PC-9 (cell line): ENCODE measurements around the gene WNK2. TPM values are rescaled to one million over a fixed set of nuclear protein-coding genes. Genes with fewer than 3 reads are reported as not detected.

Experiments
- BruUV-seq: library from RNA; stranded (reverse); fragments of 400-500 nt; replicated peaks from 2 replicates; lab custom pipeline; 2021; lab: Mats Ljungman, UMichigan
- CTCF ChIA-PET: fragments of 300-600 bp; sonication (Branson Sonifier 250); formaldehyde crosslinking; loops from one replicate; lab custom pipeline; 2022; ENCODE audit warnings: antibody characterized with exemption; lab: Charles Lee
- POLR2A ChIA-PET: fragments of 300-600 bp; sonication (Branson Sonifier 250); formaldehyde crosslinking; loops from one replicate; lab custom pipeline; 2022; ENCODE audit warnings: antibody characterized with exemption; ENCODE audit not compliant: unreplicated experiment; lab: Charles Lee
- DNase-seq, 2 experiments: peaks; one replicate each; pipeline versions ENCODE4 v3.0.0 to v3.0.0-alpha.2; 2015 to 2022; ENCODE audit warnings: mixed read lengths in 1 of 2
- H2AFZ ChIP-seq: fragments of 200-600 bp; sonication (generic); 2 replicates; pipeline ENCODE4 v1.8.1; 2017; ENCODE audit warnings: antibody characterized with exemption
- H3F3A ChIP-seq: fragments of 200-600 bp; sonication (generic); 2 replicates; pipeline ENCODE4 v1.8.1; 2017; ENCODE audit warnings: antibody characterized with exemption, mild to moderate bottlenecking, low read depth; ENCODE audit not compliant: insufficient read depth
- H3K27ac ChIP-seq: fragments of 200-600 bp; sonication (generic); 2 replicates; pipeline ENCODE4 v1.6.1; 2016; ENCODE audit warnings: mixed run types
- H3K27me3 ChIP-seq: fragments of 200-600 bp; sonication (generic); 2 replicates; pipeline ENCODE4 v1.6.1; 2016; ENCODE audit warnings: low read depth, mixed run types; ENCODE audit not compliant: insufficient read depth
- H3K36me3 ChIP-seq: fragments of 200-600 bp; sonication (generic); 2 replicates; pipeline ENCODE4 v1.6.1; 2016; ENCODE audit warnings: low read depth, mixed run types
- H3K4me1 ChIP-seq: fragments of 200-600 bp; sonication (generic); replicated peaks from 2 replicates; pipeline ENCODE4 v1.6.1; 2016; ENCODE audit warnings: mixed run types; ENCODE audit not compliant: insufficient read depth
- H3K4me2 ChIP-seq: fragments of 200-600 bp; sonication (generic); 2 replicates; pipeline ENCODE4 v1.6.1; 2017; ENCODE audit warnings: mixed run types
- H3K4me3 ChIP-seq: fragments of 200-600 bp; sonication (generic); 2 replicates; pipeline ENCODE4 v1.6.1; 2016; ENCODE audit warnings: mixed run types
- H3K79me2 ChIP-seq: fragments of 200-600 bp; sonication (generic); 2 replicates; pipeline ENCODE4 v1.6.1; 2017; ENCODE audit warnings: low read depth, mixed run types
- H3K9me2 ChIP-seq: fragments of 200-600 bp; sonication (generic); 2 replicates; pipeline ENCODE4 v1.8.1; 2017; ENCODE audit warnings: mild to moderate bottlenecking; ENCODE audit not compliant: insufficient read depth
- H3K9me3 ChIP-seq: fragments of 200-600 bp; sonication (generic); 2 replicates; pipeline ENCODE4 v1.8.1; 2016; ENCODE audit warnings: low read depth; ENCODE audit not compliant: insufficient read depth
- H4K20me1 ChIP-seq: fragments of 200-600 bp; sonication (generic); 2 replicates; pipeline ENCODE4 v1.8.1; 2017; ENCODE audit not compliant: insufficient read depth
- EZH2 ChIP-seq: fragments of 200-600 bp; sonication (generic); IDR thresholded peaks from 2 replicates; pipeline ENCODE4 v1.8.0; 2017; ENCODE audit warnings: antibody characterized with exemption, low read depth
- intact Hi-C: fragments of 100-400 bp; cut with micrococcal nuclease; formaldehyde crosslinking; loops from one replicate; pipeline ENCODE4 v1.10.0; 2022; ENCODE audit not compliant: unreplicated experiment
- total RNA-seq: library from RNA; stranded (reverse); gene quantifications from 2 replicates; pipeline ENCODE4 v1.2.3, GENCODE V29; 2021
- TF ChIP-seq, protein P1 (sequence below): fragments of 200-600 bp; sonication (generic); conservative IDR thresholded peaks from 2 replicates; pipeline ENCODE4 v1.6.1; 2017; ENCODE audit warnings: mixed run types, antibody characterized with exemption, mild to moderate bottlenecking, moderate library complexity

WNK2 gene
- total RNA-seq, 1 experiment from 2014 or later, result 44.6 TPM

DNA sequence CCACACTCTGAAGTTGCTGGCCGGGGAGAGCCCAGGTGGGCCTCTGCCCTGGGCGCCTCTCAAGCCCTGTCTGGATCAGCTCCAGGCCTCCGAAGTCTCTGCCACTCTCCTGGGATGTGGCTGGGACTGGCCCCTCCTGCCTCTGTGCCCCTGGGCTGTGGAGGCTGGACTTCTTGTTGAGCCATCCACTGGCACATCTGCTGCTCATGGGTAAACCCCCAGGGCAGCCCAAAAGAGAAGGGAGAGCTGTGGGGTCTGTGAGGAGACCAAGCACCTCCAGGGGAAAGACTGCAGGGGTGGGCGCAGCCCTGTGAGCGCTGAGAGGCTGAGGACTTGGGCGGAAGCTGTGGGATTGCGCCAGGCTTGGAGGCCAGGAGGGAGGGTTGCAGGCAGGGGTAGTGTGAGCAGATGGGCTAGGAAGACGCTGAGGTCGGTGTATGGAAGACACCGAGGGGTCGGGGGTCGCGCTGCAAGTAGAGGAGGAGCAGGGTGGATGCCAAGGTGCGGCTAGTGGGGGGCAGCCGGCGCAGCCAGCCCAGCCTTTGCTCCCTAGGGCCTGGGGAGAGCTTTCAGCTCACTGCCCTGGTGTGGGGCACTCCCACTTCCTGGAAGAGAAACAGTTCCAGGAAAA is 118.1 kb downstream of the WNK2 start:
- Histone ChIP-seq H3K4me2 (no peak overlapping the region), H3K79me2 (no peaks in the 10 kb centered on the region), H3K36me3 (no peaks in the 10 kb centered on the region), H3K4me3 (no peak overlapping the region), H2AFZ (no peak overlapping the region), H3K9me2 (no peaks in the 10 kb centered on the region), H3K27ac (no peak overlapping the region), H3K9me3 (no peaks in the 10 kb centered on the region), H3K4me1 (no peaks in the 10 kb centered on the region), H3K27me3 (no peaks in the 10 kb centered on the region), H3F3A (no peaks in the 10 kb centered on the region), H4K20me1 (no peaks in the 10 kb centered on the region)
- TF ChIP-seq, protein P1, sequence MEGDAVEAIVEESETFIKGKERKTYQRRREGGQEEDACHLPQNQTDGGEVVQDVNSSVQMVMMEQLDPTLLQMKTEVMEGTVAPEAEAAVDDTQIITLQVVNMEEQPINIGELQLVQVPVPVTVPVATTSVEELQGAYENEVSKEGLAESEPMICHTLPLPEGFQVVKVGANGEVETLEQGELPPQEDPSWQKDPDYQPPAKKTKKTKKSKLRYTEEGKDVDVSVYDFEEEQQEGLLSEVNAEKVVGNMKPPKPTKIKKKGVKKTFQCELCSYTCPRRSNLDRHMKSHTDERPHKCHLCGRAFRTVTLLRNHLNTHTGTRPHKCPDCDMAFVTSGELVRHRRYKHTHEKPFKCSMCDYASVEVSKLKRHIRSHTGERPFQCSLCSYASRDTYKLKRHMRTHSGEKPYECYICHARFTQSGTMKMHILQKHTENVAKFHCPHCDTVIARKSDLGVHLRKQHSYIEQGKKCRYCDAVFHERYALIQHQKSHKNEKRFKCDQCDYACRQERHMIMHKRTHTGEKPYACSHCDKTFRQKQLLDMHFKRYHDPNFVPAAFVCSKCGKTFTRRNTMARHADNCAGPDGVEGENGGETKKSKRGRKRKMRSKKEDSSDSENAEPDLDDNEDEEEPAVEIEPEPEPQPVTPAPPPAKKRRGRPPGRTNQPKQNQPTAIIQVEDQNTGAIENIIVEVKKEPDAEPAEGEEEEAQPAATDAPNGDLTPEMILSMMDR, result no peak
- TF ChIP-seq EZH2, result no peak
- no TSS peak for BruUV-seq
- no peak for DNase-seq
- intact Hi-C loops, result loop anchor here (1.0 kb wide), 2 partner anchors 84 to 142 kb away; no protein-coding TSS in a partner anchor
- CTCF ChIA-PET, result interaction anchor here (0.7 to 1.4 kb wide), 7 partner anchors 14 to 348 kb away, joined by 3 to 12 read pairs (median 6); no protein-coding TSS in a partner anchor
- POLR2A ChIA-PET, result interaction anchor here (0.6 to 0.7 kb wide), 3 partner anchors 104 to 196 kb away, joined by 6 to 18 read pairs (median 10); no protein-coding TSS in a partner anchor

DNA sequence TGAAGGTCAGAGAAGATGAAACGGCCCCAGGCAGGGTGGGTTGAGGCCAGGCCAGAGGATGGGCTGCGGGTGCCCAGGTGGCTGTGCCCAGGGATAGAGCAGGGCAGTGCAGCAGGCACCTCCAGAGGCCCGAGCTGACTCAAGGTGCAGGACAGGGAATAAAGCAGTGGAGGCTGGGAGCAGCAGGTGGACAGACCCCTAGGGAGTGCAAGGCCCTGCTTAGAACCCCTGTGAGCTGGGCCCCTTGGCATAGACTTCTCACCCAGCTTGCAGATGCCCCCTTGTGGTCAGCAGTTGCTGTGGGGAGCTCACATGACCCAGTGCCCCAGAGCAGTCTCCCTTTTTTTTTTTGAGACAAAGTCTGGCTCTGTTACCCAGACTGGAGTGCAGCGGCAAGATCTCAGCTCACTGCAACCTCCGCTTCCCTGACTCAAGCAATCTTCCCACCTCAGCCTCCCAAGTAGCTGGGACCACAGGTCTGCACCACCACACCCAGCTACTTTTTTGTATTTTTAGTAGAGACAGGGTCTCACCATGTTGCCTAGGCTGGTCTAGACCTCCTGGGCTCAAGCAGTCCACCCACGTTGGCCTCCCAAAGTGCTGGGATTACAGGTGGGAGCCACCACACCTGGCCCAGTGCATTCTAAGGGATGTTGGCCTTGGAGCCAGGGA is 118.8 kb downstream of the WNK2 start:
- intact Hi-C loops, result loop anchor here (1.0 kb wide), 2 partner anchors 84 to 142 kb away; no protein-coding TSS in a partner anchor
- no peak overlapping the region for H3K4me2 ChIP-seq
- H3K4me1 ChIP-seq, result no peaks in the 10 kb centered on the region
- H3K27ac ChIP-seq, result no peak overlapping the region
- BruUV-seq, result no TSS peak
- no peak overlapping the region for H2AFZ ChIP-seq
- ChIA-PET POLR2A (interaction anchor here (0.6 to 0.7 kb wide), 3 partner anchors 104 to 197 kb away, joined by 6 to 18 read pairs (median 10); no protein-coding TSS in a partner anchor), CTCF (interaction anchor here (0.5 to 1.4 kb wide), 10 partner anchors 9 to 510 kb away, joined by 3 to 12 read pairs (median 6); no protein-coding TSS in a partner anchor)
- H3K4me3 ChIP-seq, result no peak overlapping the region
- H3K9me2 ChIP-seq, result no peaks in the 10 kb centered on the region
- H3K36me3 ChIP-seq, result no peaks in the 10 kb centered on the region
- H3K79me2 ChIP-seq, result no peaks in the 10 kb centered on the region
- H4K20me1 ChIP-seq, result no peaks in the 10 kb centered on the region
- H3F3A ChIP-seq, result no peaks in the 10 kb centered on the region
- H3K27me3 ChIP-seq, result no peaks in the 10 kb centered on the region
- no peaks in the 10 kb centered on the region for H3K9me3 ChIP-seq
- DNase-seq, result peak; percentile 61 to 77
- no peak for TF ChIP-seq EZH2
- TF ChIP-seq, protein P1, result peak; percentile 84

DNA sequence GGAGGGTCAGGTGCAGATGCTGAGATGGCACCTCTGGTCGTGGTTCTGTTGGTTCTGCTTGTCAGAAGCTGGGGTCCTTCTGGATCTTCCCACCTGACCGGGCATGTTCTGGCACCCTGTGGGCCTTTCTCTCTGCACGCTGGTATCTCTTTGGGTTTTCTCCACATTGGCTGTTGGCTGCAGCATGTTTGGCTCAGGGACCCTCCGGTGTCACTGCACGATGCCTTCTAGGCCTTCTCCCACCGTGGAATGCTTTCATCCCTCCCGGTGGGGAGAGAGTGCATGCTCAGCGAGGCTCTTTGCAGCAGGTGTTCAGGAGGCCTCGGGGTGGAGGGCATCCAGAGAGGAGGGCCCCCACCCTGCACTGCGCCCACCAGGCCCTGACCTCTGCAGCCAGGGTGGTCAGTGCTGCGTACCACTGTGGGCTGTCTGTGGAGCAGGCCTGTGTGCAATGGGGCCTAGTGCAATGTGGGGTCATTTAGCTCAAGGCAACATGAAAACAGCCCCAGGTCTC is 119.4 kb downstream of the WNK2 start:
- CTCF ChIA-PET, result interaction anchor here (0.5 to 1.4 kb wide), 9 partner anchors 9 to 511 kb away, joined by 3 to 12 read pairs (median 6); no protein-coding TSS in a partner anchor
- intact Hi-C loops, result no loop called here
- Histone ChIP-seq H3K27ac (no peak overlapping the region), H3F3A (no peaks in the 10 kb centered on the region), H3K4me2 (no peak overlapping the region), H2AFZ (no peak overlapping the region), H3K4me3 (no peak overlapping the region), H4K20me1 (no peaks in the 10 kb centered on the region), H3K9me3 (no peaks in the 10 kb centered on the region), H3K9me2 (no peaks in the 10 kb centered on the region), H3K27me3 (no peaks in the 10 kb centered on the region), H3K36me3 (no peaks in the 10 kb centered on the region), H3K4me1 (no peaks in the 10 kb centered on the region), H3K79me2 (no peaks in the 10 kb centered on the region)
- no peak for DNase-seq
- TF ChIP-seq EZH2, result no peak
- TF ChIP-seq, protein P1, result no peak
- no TSS peak for BruUV-seq
- POLR2A ChIA-PET, result no interaction called here
